ENCODE results near the gene PLCH1.

DNA sequence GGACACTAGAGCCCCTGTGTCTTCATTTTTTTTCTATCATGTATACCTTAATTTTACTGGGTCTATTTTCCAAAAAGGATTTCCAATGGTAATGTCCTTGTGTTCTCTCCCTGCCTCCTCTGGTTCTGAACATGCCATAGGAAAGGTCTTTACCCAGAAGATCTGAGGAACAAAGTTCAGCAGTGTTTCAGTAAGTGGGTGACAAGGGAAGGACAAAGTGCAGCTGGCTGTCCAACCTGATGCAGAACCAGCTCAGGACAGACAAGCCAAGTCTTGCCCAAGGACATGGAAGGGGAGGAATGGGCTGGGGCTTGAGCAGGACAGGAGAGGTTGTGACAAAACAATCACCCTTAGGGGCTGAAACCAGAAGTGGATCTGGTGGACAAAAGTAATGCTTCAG, 390.2 kb downstream of the PLCH1 start:
- no peak for TF ChIP-seq CTCF (IDR thresholded peaks at IDR 0.05)
- TF ChIP-seq ZFX (IDR thresholded peaks at IDR 0.05; ENCODE audit: borderline replicate concordance) = no peak

All from 22Rv1 (cell line).